PFSK-1 (cell line): ENCODE data around the gene DOC2A.

Source experiments
- POLR2AphosphoS5 ChIP-seq: IDR thresholded peaks from 2 replicates; pipeline ENCODE4 v1.6.1; 2012; ENCODE audit warnings: low read depth, mild to moderate bottlenecking, control low read depth, low read length, moderate library complexity
- SIN3A ChIP-seq: IDR thresholded peaks from 2 replicates; pipeline ENCODE4 v1.6.1; 2012; ENCODE audit warnings: mild to moderate bottlenecking, low read length, moderate library complexity, borderline replicate concordance; ENCODE audit not compliant: insufficient read depth
- TAF1 ChIP-seq: IDR thresholded peaks from 2 replicates; pipeline ENCODE4 v1.6.1; 2012; ENCODE audit warnings: low read length, control low read depth, borderline replicate concordance; ENCODE audit not compliant: insufficient read depth

- no peak for TF ChIP-seq POLR2AphosphoS5
- no peak for TF ChIP-seq TAF1
- no peak for TF ChIP-seq SIN3A
Observed at GRCh38 chr16:29999605-30000004, 11.2 kb downstream of the DOC2A start.
